GM12874 (cell line): Measurements from ENCODE around the gene AGR3.

Experiments used
- CTCF ChIP-seq: IDR thresholded peaks from 2 replicates; pipeline ENCODE4 v1.5.1; 2011; ENCODE audit warnings: low read depth, mild to moderate bottlenecking, control low read depth, low read length, moderate library complexity; ENCODE audit not compliant: insufficient read depth

Gene AGR3

GRCh38 chr7:16822029-16822428, 59.8 kb downstream of the AGR3 start:
- TF ChIP-seq CTCF, result no peak

- TF ChIP-seq CTCF, result no peak
Measured at GRCh38 chr7:16818732-16819131, 63.1 kb downstream of the AGR3 start.

- no peak for TF ChIP-seq CTCF
Measured at GRCh38 chr7:16817536-16817935, 64.2 kb downstream of the AGR3 start.

GRCh38 chr7:16816824-16817223, 65.0 kb downstream of the AGR3 start:
- no peak for TF ChIP-seq CTCF

- TF ChIP-seq CTCF, result no peak
Measured at GRCh38 chr7:16815001-16815400, 66.8 kb downstream of the AGR3 start.

GRCh38 chr7:16813232-16813616, 68.6 kb downstream of the AGR3 start:
- no peak for TF ChIP-seq CTCF

GRCh38 chr7:16812542-16813231, 69.1 kb downstream of the AGR3 start:
- no peak for TF ChIP-seq CTCF
